Parathyroid adenoma (tissue), 2 donors: Measurements from ENCODE around the gene DMRTA1.
"Not testable (repeated sequence)": the region's sequence is repeated elsewhere in the genome, so short reads cannot be mapped to it uniquely, and the experiment has no call there.

Experiments used
- H2AFZ ChIP-seq: fragments of 300-600 bp; sonication (generic); one replicate; pipeline ENCODE4 v1.7.0; 2017; ENCODE audit warnings: antibody characterized with exemption, mild to moderate bottlenecking
- H3K27ac ChIP-seq: fragments of 300-600 bp; sonication (generic); one replicate; pipeline ENCODE4 v1.7.0; 2017
- H3K27me3 ChIP-seq: fragments of 300-600 bp; sonication (generic); one replicate; pipeline ENCODE4 v1.7.0; 2017; ENCODE audit warnings: low read length; ENCODE audit not compliant: control insufficient read depth, insufficient read depth
- H3K36me3 ChIP-seq: fragments of 300-600 bp; sonication (generic); one replicate; pipeline ENCODE4 v1.7.0; 2017; ENCODE audit warnings: low read length; ENCODE audit not compliant: control insufficient read depth, insufficient read depth
- H3K4me1 ChIP-seq: fragments of 300-600 bp; sonication (generic); one replicate; pipeline ENCODE4 v1.7.0; 2017; ENCODE audit warnings: control low read depth
- H3K4me2 ChIP-seq: fragments of 300-600 bp; sonication (generic); one replicate; pipeline ENCODE4 v1.7.0; 2017; ENCODE audit warnings: low read length
- H3K4me3 ChIP-seq: fragments of 300-600 bp; sonication (generic); one replicate; pipeline ENCODE4 v1.7.0; 2017; ENCODE audit warnings: low read depth, low read length
- H3K79me2 ChIP-seq: fragments of 300-600 bp; sonication (generic); one replicate; pipeline ENCODE4 v1.7.0; 2017; ENCODE audit warnings: control low read depth
- H3K9ac ChIP-seq: fragments of 300-600 bp; sonication (generic); one replicate; pipeline ENCODE4 v1.7.0; 2017; ENCODE audit warnings: mild to moderate bottlenecking
- H3K9me3 ChIP-seq: fragments of 300-600 bp; sonication (generic); one replicate; pipeline ENCODE4 v1.7.0; 2017; ENCODE audit warnings: low read length; ENCODE audit not compliant: control insufficient read depth
- CTCF ChIP-seq: fragments of 300-600 bp; sonication (generic); IDR thresholded peaks from one replicate; pipeline ENCODE4 v1.7.0; 2017; ENCODE audit warnings: antibody characterized with exemption, mild to moderate bottlenecking
- donor health status: primary hyperparathyroidism.

The DMRTA1 gene

GRCh38 chr9:22481566-22481965 is 34.9 kb downstream of the DMRTA1 start:
- no peaks in the 10 kb centered on the region for H3K27me3 ChIP-seq
- no peak overlapping the region for H2AFZ ChIP-seq
- peaks cover 2% of the 10 kb centered on the region for H3K9me3 ChIP-seq
- H3K9ac ChIP-seq: no peak overlapping the region
- no peaks in the 10 kb centered on the region for H3K4me1 ChIP-seq
- H3K36me3 ChIP-seq: no peaks in the 10 kb centered on the region
- H3K27ac ChIP-seq: no peak overlapping the region
- H3K4me3 ChIP-seq: no peak overlapping the region
- no peak for TF ChIP-seq CTCF
- no peaks in the 10 kb centered on the region for H3K79me2 ChIP-seq
- H3K4me2 ChIP-seq: no peak overlapping the region

DNA sequence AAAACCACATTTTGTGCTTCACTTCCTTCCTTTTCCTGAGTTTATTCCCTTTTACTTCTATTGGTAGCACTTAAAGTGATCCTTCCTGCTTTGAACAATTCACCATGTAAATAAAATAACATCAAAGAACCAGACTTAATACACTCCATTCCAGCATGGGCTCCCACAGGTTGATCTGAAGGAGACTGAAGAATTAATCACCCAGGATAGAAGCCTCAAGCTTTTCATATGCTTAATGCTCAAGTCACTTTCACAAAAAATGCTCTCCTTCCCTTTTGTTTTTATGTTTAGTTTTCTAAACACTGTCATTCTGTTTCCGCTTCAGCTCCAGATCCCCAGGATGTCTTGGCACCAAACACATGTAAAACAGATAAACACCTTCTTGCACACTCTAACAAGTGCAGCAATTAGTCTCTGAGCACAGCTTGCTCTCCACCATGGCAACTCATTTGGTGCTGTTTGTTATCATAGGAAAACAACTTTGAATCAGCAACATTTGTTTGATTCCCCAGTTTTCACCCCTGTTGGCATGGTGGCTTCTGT is 37.0 kb downstream of the DMRTA1 start:
- H3K27ac ChIP-seq: no peak overlapping the region
- no peak overlapping the region for H3K4me3 ChIP-seq
- no peaks in the 10 kb centered on the region for H3K4me1 ChIP-seq
- no peak for TF ChIP-seq CTCF
- H3K9ac ChIP-seq: no peak overlapping the region
- no peak overlapping the region for H3K4me2 ChIP-seq
- H2AFZ ChIP-seq: no peak overlapping the region
- H3K36me3 ChIP-seq: no peaks in the 10 kb centered on the region
- peaks cover 2% of the 10 kb centered on the region for H3K9me3 ChIP-seq
- H3K79me2 ChIP-seq: no peaks in the 10 kb centered on the region
- H3K27me3 ChIP-seq: no peaks in the 10 kb centered on the region

GRCh38 chr9:22496197-22496596 is 49.6 kb downstream of the DMRTA1 start:
- H2AFZ ChIP-seq, H3K4me1 ChIP-seq, H3K36me3 ChIP-seq, H3K4me2 ChIP-seq, H3K79me2 ChIP-seq, H3K4me3 ChIP-seq, H3K9ac ChIP-seq, H3K27ac ChIP-seq, H3K9me3 ChIP-seq, H3K27me3 ChIP-seq: not testable (repeated sequence)
